Mammary epithelial cell (primary cell): ENCODE data around the gene MARS1.
"Not testable (repeated sequence)": the region's sequence is repeated elsewhere in the genome, so short reads cannot be mapped to it uniquely, and the experiment has no call there.

ENCODE experiments used
- EZH2 ChIP-seq: IDR thresholded peaks from 2 replicates; pipeline ENCODE4 v1.6.1; 2012; ENCODE audit warnings: low read length, inconsistent platforms, borderline replicate concordance
- TF ChIP-seq, protein P1 (sequence below), 2 donors: IDR thresholded peaks in 1 of 2; conservative IDR thresholded peaks in 1 of 2; 2 replicates each; pipeline ENCODE4 v1.5.1; 2011 to 2012; ENCODE audit warnings: inconsistent platforms in 2 of 2, low read length in 2 of 2, mild to moderate bottlenecking in 2 of 2, control low read depth in 1 of 2, low read depth in 1 of 2; ENCODE audit not compliant: insufficient read depth in 1 of 2; ENCODE audit errors: extremely low read depth in 1 of 2

DNA sequence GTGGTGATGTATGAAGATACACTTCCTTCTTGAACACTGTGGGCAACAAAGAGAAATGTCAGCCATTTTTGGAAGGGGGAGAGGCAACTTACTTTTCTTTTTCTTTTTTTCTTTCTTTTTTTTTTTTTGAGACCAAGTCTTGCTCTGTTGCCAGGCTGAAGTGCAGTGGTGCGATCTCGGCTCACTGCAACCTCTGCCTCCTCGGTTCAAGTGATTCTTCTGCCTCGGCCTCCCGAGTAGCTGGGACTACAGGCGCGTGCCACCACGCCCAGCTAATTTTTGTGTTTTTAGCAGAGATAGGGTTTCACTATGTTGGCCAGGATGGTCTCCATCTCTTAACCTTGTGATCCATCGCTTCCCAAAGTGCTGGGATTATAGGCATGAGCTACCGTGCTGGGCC is 29.9 kb downstream of the MARS1 start:
- TF ChIP-seq, protein P1, sequence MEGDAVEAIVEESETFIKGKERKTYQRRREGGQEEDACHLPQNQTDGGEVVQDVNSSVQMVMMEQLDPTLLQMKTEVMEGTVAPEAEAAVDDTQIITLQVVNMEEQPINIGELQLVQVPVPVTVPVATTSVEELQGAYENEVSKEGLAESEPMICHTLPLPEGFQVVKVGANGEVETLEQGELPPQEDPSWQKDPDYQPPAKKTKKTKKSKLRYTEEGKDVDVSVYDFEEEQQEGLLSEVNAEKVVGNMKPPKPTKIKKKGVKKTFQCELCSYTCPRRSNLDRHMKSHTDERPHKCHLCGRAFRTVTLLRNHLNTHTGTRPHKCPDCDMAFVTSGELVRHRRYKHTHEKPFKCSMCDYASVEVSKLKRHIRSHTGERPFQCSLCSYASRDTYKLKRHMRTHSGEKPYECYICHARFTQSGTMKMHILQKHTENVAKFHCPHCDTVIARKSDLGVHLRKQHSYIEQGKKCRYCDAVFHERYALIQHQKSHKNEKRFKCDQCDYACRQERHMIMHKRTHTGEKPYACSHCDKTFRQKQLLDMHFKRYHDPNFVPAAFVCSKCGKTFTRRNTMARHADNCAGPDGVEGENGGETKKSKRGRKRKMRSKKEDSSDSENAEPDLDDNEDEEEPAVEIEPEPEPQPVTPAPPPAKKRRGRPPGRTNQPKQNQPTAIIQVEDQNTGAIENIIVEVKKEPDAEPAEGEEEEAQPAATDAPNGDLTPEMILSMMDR (conservative IDR thresholded peaks at IDR 0.05 in 1 of 2, IDR thresholded peaks at IDR 0.05 in 1 of 2; ENCODE audit: extremely low read depth in 1 of 2, insufficient read depth in 1 of 2, low read depth in 1 of 2, low read length in 2 of 2), result not testable (repeated sequence)
- TF ChIP-seq EZH2, result not testable (repeated sequence)
